ENCODE measurements around the gene POLR1E. TPM values are rescaled to one million over a fixed set of nuclear protein-coding genes. Genes with fewer than 3 reads are reported as not detected.

POLR1E gene
- total and polyA plus RNA-seq, 2 of the 8 experiments (the other 6 are each of a cell fraction or from before 2014, with no cell fraction given) = 16.0 to 40.0 TPM

DNA sequence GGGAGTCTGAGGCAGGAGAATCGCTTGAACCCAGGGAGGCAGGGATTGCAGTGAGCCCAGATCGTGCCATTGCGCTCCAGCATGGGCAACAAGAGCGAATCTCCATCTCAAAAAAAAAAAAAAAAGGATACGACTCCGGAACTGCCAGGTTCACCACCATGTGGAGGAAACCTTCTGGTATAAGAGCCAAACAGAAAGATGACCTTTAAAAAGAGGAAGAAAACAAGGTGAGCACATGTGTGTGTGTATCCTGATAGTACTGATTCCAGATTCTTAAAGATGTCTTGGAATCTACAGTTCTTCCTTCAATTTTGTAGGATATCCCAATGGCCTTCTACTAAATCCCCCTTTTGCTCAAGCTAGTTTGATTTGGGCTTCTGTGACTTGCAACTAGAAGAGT is 56.7 kb downstream of the POLR1E start:
- Histone ChIP-seq H3K4ac (replicated peaks; ENCODE audit: insufficient read length, low read depth, low read length) (no peak overlapping the region), H4K8ac (ENCODE audit: extremely low read depth, insufficient read depth, low read length) (no peak overlapping the region), H3K4me2 (ENCODE audit: insufficient read depth in 1 of 2, low read depth in 2 of 2, low read length in 2 of 2) (no peak overlapping the region), H3K79me1 (ENCODE audit: low read depth, low read length) (no peaks in the 10 kb centered on the region), H2BK120ac (replicated peaks; ENCODE audit: low read depth, low read length) (no peak overlapping the region), H3K56ac (replicated peaks; ENCODE audit: insufficient read length, low read depth, low read length) (no peak overlapping the region), H3K27me3 (replicated peaks in 1 of 4; ENCODE audit: control insufficient read depth in 3 of 4, extremely low read depth in 1 of 4, insufficient read depth in 3 of 4, low read length in 3 of 4) (no peaks in the 10 kb centered on the region), H4K91ac (replicated peaks; ENCODE audit: insufficient read length, low read length) (no peak overlapping the region), H3K14ac (ENCODE audit: insufficient read length) (no peak overlapping the region), H3K18ac (ENCODE audit: extremely low read depth, low read length) (no peak overlapping the region), H2BK15ac (ENCODE audit: low read length) (no peak overlapping the region), H3K4me3 (ENCODE audit: extremely low read depth in 1 of 4, insufficient read depth in 2 of 4, low read depth in 3 of 4, low read length in 4 of 4) (no peak overlapping the region), H2AFZ (ENCODE audit: low read length) (no peak overlapping the region), H3K9me3 (ENCODE audit: insufficient read depth in 2 of 2, low read depth in 1 of 2, low read length in 1 of 2) (no peaks in the 10 kb centered on the region), H3K9ac (replicated peaks in 1 of 4; ENCODE audit: extremely low read depth in 1 of 4, low read depth in 3 of 4, low read length in 3 of 4) (no peak overlapping the region), H2BK20ac (ENCODE audit: low read length) (no peak overlapping the region), H3K79me2 (ENCODE audit: control insufficient read depth in 1 of 2, insufficient read depth in 2 of 2, low read length in 2 of 2) (no peaks in the 10 kb centered on the region), H4K5ac (ENCODE audit: insufficient read length, low read depth, low read length) (no peak overlapping the region), H3K23me2 (ENCODE audit: low read depth, low read length) (no peaks in the 10 kb centered on the region), H3K23ac (ENCODE audit: insufficient read length) (no peak overlapping the region), H4K20me1 (replicated peaks in 1 of 2; ENCODE audit: control insufficient read depth in 1 of 2, insufficient read depth in 2 of 2, low read length in 2 of 2) (peaks cover 0 to 7% of the 10 kb centered on the region in 2 experiments), H2BK5ac (ENCODE audit: low read depth, low read length) (no peak overlapping the region), H3K27ac (ENCODE audit: low read depth, low read length) (no peak overlapping the region), H3K4me1 (replicated peaks in 1 of 4; ENCODE audit: control insufficient read depth in 3 of 4, insufficient read depth in 4 of 4, low read length in 3 of 4) (no peaks in the 10 kb centered on the region), H3K36me3 (ENCODE audit: control insufficient read depth in 2 of 4, insufficient read depth in 4 of 4, low read length in 3 of 4) (peaks cover 0 to 17% (median 4%) of the 10 kb centered on the region in 4 experiments; a peak in 6 of 8 replicates), H2BK12ac (ENCODE audit: low read depth, low read length) (no peak overlapping the region), H2AK5ac (ENCODE audit: low read depth, low read length) (no peak overlapping the region)
- no peak for FAIRE-seq
- no peak for DNase-seq (ENCODE audit: low read depth in 1 of 2, low spot score in 2 of 2)
- ChIA-PET CTCF (ENCODE audit: partially characterized antibody) (no interaction called here), POLR2A (ENCODE audit: partially characterized antibody) (no interaction called here)
- WGBS, 2 experiments (ENCODE audit: extremely low coverage in 1 of 2, insufficient coverage in 1 of 2, insufficient read length in 1 of 2, insufficient replicate concordance in 2 of 2, low coverage in 1 of 2, low lambda C conversion rate in 2 of 2, missing lambda C conversion rate in 1 of 2) = 88% methylated on average over 1 of the region's 6 CpGs; no CpG with 5 or more reads in 1 of the 2 experiments
- TF ChIP-seq KDM4A (IDR thresholded peaks at IDR 0.05; ENCODE audit: low read depth, low read length, severe bottlenecking) = no peak
- TF ChIP-seq MAX (IDR thresholded peaks at IDR 0.05) = no peak

All from H1 (cell line).